GM23248 (cell line): Measurements from ENCODE around the gene FIS1. TPM values are rescaled to one million over a fixed set of nuclear protein-coding genes. Genes with fewer than 3 reads are reported as not detected.
"Not testable (repeated sequence)": the region's sequence is repeated elsewhere in the genome, so short reads cannot be mapped to it uniquely, and the experiment has no call there.

Experiments
- DNase-seq: peaks from one replicate; pipeline ENCODE4 v3.0.0-alpha.2; 2015
- H2AFZ ChIP-seq: fragments of 200-600 bp; sonication (generic); 2 replicates; pipeline ENCODE4 v1.6.1; 2016; ENCODE audit warnings: antibody characterized with exemption
- H3F3A ChIP-seq: fragments of 200-600 bp; sonication (generic); 2 replicates; pipeline ENCODE4 v1.6.1; 2016; ENCODE audit warnings: mild to moderate bottlenecking, antibody characterized with exemption, mixed run types; ENCODE audit not compliant: insufficient read depth
- H3K27ac ChIP-seq: fragments of 200-600 bp; sonication (generic); 2 replicates; pipeline ENCODE4 v1.5.1; 2016; ENCODE audit warnings: mild to moderate bottlenecking
- H3K27me3 ChIP-seq: fragments of 200-600 bp; sonication (generic); replicated peaks from 2 replicates; pipeline ENCODE4 v1.6.1; 2016; ENCODE audit warnings: mild to moderate bottlenecking; ENCODE audit not compliant: insufficient read depth
- H3K36me3 ChIP-seq: fragments of 200-600 bp; sonication (generic); 2 replicates; pipeline ENCODE4 v1.6.1; 2016; ENCODE audit warnings: low read depth, mild to moderate bottlenecking
- H3K4me1 ChIP-seq: fragments of 200-600 bp; sonication (generic); 2 replicates; pipeline ENCODE4 v1.6.1; 2016; ENCODE audit warnings: mild to moderate bottlenecking; ENCODE audit not compliant: insufficient read depth
- H3K4me2 ChIP-seq: fragments of 200-600 bp; sonication (generic); one replicate; pipeline ENCODE4 v1.6.1; 2016; ENCODE audit warnings: mild to moderate bottlenecking; ENCODE audit not compliant: unreplicated experiment
- H3K4me3 ChIP-seq: fragments of 200-600 bp; sonication (generic); 2 replicates; pipeline ENCODE4 v1.5.1; 2016; ENCODE audit warnings: mild to moderate bottlenecking
- H3K79me2 ChIP-seq: fragments of 200-600 bp; sonication (generic); 2 replicates; pipeline ENCODE4 v1.6.1; 2016; ENCODE audit warnings: mild to moderate bottlenecking; ENCODE audit not compliant: insufficient read depth
- H3K9ac ChIP-seq: fragments of 200-600 bp; sonication (generic); 2 replicates; pipeline ENCODE4 v1.6.1; 2016; ENCODE audit warnings: mild to moderate bottlenecking
- H3K9me2 ChIP-seq: fragments of 200-600 bp; sonication (generic); 2 replicates; pipeline ENCODE4 v1.6.1; 2016; ENCODE audit warnings: mixed run types, mild to moderate bottlenecking, moderate library complexity; ENCODE audit not compliant: insufficient read depth
- H3K9me3 ChIP-seq: fragments of 200-600 bp; sonication (generic); one replicate; pipeline ENCODE4 v1.6.1; 2017; ENCODE audit warnings: low read depth
- H4K20me1 ChIP-seq: fragments of 200-600 bp; sonication (generic); 2 replicates; pipeline ENCODE4 v1.6.0; 2016; ENCODE audit not compliant: insufficient read depth
- EZH2 ChIP-seq: fragments of 200-600 bp; sonication (generic); IDR thresholded peaks from 2 replicates; pipeline ENCODE4 v1.6.1; 2018; ENCODE audit warnings: antibody characterized with exemption, mild to moderate bottlenecking; ENCODE audit not compliant: insufficient read depth, poor library complexity, severe bottlenecking
- EZH2phosphoT487 ChIP-seq: fragments of 200-600 bp; sonication (generic); IDR thresholded peaks from 2 replicates; pipeline ENCODE4 v1.6.1; 2018; ENCODE audit warnings: antibody characterized with exemption, moderate library complexity, mild to moderate bottlenecking, low read depth; ENCODE audit not compliant: insufficient read depth
- WGBS, 2 experiments: methylation state at CpG; one replicate each; pipeline ENCODE4 v1.1.6; 2015 to 2017; ENCODE audit warnings: low lambda C conversion rate in 2 of 2, low coverage in 1 of 2; ENCODE audit errors: missing lambda C conversion rate in 2 of 2; 5-methylcytosine and 5-hydroxymethylcytosine counted together
- in situ Hi-C: fragments of 300-500 bp; cut with MboI; formaldehyde crosslinking; loops from 2 replicates; pipeline ENCODE4 v1.15.0; 2020
- polyA plus RNA-seq: library from polyadenylated mRNA; unstranded; fragments of >200 nt; fragmentation: Nextera tagmentation; extraction: Ambion mirVana; gene quantifications from 2 replicates; pipeline ENCODE4 v1.2.1, GENCODE V29; 2016
- total RNA-seq: library from RNA; depleted of rRNA; stranded (reverse); fragments of >200 nt; shearing (Covaris generic); gene quantifications from 2 replicates; pipeline ENCODE4 v1.2.3, GENCODE V29; 2014

Gene FIS1
- total and polyA plus RNA-seq, 2 experiments from 2014 or later, result 193 to 235 TPM

DNA sequence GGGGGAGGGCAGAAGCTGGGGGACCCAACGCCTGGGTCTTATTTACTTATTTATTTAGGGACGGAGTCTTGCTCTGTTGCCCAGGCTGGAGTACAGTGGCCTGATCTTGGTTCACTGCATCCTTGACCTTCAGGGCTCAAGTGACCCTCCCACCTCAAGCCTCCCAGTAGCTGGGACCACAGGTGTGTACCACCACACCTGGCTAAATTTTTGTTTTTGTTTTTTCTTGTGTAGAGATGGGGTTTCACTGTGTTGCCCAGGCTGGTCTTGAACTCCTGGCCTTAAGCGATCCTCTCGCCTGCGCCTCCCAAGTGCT is 42.3 kb downstream of the FIS1 start:
- Histone ChIP-seq H3K4me1 (no peaks in the 10 kb centered on the region), H3F3A (peaks cover 6% of the 10 kb centered on the region; the same call in 1 of the 2 replicates), H3K27me3 (peaks cover 26% of the 10 kb centered on the region; the same call in 1 of the 2 replicates), H4K20me1 (no peaks in the 10 kb centered on the region), H3K9me2 (no peaks in the 10 kb centered on the region), H3K9ac (no peak overlapping the region), H3K79me2 (no peaks in the 10 kb centered on the region), H3K36me3 (no peaks in the 10 kb centered on the region), H3K9me3 (no peaks in the 10 kb centered on the region), H3K4me2 (no peak overlapping the region), H2AFZ (no peak overlapping the region), H3K4me3 (no peak overlapping the region), H3K27ac (no peak overlapping the region)
- WGBS, 2 experiments, result 79% methylated on average over 5 of the region's 5 CpGs
- in situ Hi-C loops, result no loop called here
- no peak for TF ChIP-seq EZH2
- TF ChIP-seq EZH2phosphoT487, result no peak
- no peak for DNase-seq

DNA sequence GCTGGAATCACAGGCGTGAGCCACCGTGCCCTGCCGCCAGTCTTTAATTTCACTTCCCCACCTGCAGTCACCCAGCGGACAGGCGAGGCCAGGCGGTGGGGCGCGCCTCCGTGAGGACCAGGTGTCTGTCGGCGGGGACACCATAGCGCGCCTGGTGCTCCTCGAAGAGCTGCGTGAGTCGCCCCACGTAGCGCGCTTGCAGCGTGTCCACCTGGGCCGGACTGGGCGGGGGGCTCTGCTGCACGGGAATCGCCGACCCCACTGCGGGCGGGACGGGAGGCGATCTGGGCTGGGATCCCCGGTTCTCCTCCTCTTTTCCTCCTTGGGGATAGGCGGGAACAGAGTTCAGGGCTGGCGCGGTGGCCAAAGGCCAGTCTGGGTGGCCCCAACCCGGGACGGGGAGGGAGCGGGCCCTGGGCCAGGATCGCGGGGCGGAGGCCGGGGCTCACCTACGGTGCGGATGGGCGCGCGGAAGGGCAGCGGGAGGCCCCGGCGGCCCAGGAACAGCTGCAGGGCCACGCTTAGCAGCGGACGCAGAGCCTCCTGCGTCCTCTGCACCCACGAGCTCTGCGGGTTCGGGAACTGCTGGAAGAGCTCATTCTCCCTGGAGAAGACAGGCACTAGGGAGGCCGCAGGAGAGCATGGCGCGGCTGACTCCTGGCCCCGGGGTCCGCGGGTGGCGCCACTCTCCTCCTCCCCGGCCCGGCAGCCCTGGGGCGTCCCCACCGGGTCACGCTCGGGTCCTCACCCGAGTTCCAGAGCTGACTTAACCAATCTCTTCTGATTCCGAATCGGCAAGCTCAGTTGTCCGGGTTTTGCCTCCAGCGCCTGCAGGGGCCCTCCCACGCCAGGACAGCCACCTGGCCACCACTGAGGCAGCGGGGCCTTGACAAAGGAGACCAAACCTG is 42.9 kb downstream of the FIS1 start:
- TF ChIP-seq EZH2, result peak; percentile 36
- TF ChIP-seq EZH2phosphoT487, result no peak
- peak overlapping the region; percentile 26; the same call in 1 of the 2 replicates for H3K4me3 ChIP-seq
- H3K4me1 ChIP-seq, result no peaks in the 10 kb centered on the region
- peaks cover 6% of the 10 kb centered on the region; the same call in 1 of the 2 replicates for H3F3A ChIP-seq
- peaks cover 26% of the 10 kb centered on the region; the same call in 1 of the 2 replicates for H3K27me3 ChIP-seq
- no peaks in the 10 kb centered on the region for H3K79me2 ChIP-seq
- in situ Hi-C loops, result no loop called here
- H3K9me2 ChIP-seq, result no peaks in the 10 kb centered on the region
- 11% methylated on average over 68 to 72 of the region's 75 CpGs for WGBS, 2 experiments
- H3K9me3 ChIP-seq, result no peaks in the 10 kb centered on the region
- no peak overlapping the region for H3K27ac ChIP-seq
- peak; percentile 28 for DNase-seq
- no peaks in the 10 kb centered on the region for H3K36me3 ChIP-seq
- peak overlapping the region; percentile 31 for H3K4me2 ChIP-seq
- no peak overlapping the region for H2AFZ ChIP-seq
- no peaks in the 10 kb centered on the region for H4K20me1 ChIP-seq
- no peak overlapping the region for H3K9ac ChIP-seq

DNA sequence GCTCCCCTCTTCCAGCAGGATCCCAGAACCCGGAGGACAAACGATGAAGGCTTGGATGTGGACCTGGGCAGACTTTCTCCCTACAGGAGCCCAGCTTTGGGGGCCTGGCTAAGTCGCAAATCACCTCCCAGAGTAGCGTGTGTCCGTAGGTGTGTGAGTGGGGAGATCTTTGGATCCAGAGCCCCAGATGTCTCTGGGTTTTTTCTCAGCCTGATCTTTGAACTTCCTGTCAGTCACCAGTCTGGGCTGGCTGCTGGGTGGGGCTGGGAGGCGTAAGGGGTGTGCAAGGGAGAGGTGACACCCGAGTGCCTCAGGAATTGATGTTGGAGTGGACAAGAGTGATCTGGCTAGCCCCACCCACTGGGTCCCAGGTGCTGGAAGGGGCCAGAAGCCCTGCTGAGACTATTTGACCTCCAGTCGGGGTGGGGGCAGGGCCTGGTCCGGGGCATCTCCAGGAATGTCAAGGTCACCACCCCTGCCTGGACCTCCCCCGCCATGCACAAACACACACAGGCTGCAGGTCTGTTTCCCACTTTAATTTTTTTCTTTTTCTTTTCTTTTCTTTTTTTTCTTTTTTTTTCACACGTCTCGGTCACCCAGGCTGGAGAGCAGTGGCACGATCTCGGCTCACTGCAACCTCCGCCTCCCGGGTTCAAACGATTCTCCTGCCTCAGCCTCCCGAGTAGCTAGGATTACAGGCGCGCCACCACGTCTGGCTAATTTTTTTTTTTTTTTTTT is 43.9 kb downstream of the FIS1 start, which contains the start of gene MOGAT3:
Gene MOGAT3, minus strand, starts transcription at position 175 of the 738 bp plus-strand sequence. CDS start 182 bp downstream, outside the sequence.
- Histone ChIP-seq H3F3A (peaks cover 6% of the 10 kb centered on the region; the same call in 1 of the 2 replicates), H3K36me3 (no peaks in the 10 kb centered on the region), H4K20me1 (no peaks in the 10 kb centered on the region), H3K9ac (no peak within 1 kb of the TSS), H3K4me2 (peak within 1 kb of the TSS; percentile 31), H2AFZ (no peak within 1 kb of the TSS), H3K27me3 (peaks cover 26% of the 10 kb centered on the region; the same call in 1 of the 2 replicates), H3K9me3 (no peaks in the 10 kb centered on the region), H3K27ac (no peak within 1 kb of the TSS), H3K79me2 (no peaks in the 10 kb centered on the region), H3K4me3 (peak within 1 kb of the TSS; percentile 26; the same call in 1 of the 2 replicates), H3K4me1 (no peaks in the 10 kb centered on the region), H3K9me2 (no peaks in the 10 kb centered on the region)
- in situ Hi-C loops, result no loop called here
- TF ChIP-seq EZH2phosphoT487 (no peak), EZH2 (peak; percentile 2)
- DNase-seq, result no peak
- 28 to 29% methylated on average over 21 of the region's 21 CpGs for WGBS, 2 experiments

DNA sequence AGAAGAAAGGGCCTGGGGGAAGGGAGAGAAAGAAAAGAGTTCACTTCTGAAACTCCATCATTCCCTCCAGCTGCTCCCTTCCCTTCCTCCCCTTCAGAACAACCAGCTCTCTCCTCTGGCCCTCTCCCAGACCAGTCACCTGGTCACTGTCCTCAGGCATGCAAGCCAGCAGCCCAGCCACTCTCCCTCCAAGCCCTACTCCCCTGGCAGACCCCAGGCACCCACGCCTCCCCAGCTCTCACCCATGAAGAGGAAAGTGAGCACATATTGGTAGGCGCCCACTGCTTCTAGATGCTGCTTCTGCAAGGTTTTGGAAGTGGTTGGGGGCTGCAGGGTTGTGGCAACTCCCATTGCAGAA is 44.4 kb downstream of the FIS1 start:
- Histone ChIP-seq H3K9me2 (no peaks in the 10 kb centered on the region), H3K4me2 (no peak overlapping the region), H3K4me3 (no peak overlapping the region), H3K27ac (no peak overlapping the region), H4K20me1 (no peaks in the 10 kb centered on the region), H3F3A (peaks cover 5% of the 10 kb centered on the region; the same call in 1 of the 2 replicates), H3K36me3 (no peaks in the 10 kb centered on the region), H3K79me2 (no peaks in the 10 kb centered on the region), H3K27me3 (peaks cover 26% of the 10 kb centered on the region; the same call in 1 of the 2 replicates), H3K9me3 (no peaks in the 10 kb centered on the region), H3K9ac (no peak overlapping the region), H3K4me1 (no peaks in the 10 kb centered on the region), H2AFZ (no peak overlapping the region)
- WGBS, 2 experiments, result 65 to 67% methylated on average over 2 of the region's 2 CpGs
- in situ Hi-C loops, result no loop called here
- no peak for DNase-seq
- TF ChIP-seq EZH2phosphoT487 (no peak), EZH2 (no peak)

DNA sequence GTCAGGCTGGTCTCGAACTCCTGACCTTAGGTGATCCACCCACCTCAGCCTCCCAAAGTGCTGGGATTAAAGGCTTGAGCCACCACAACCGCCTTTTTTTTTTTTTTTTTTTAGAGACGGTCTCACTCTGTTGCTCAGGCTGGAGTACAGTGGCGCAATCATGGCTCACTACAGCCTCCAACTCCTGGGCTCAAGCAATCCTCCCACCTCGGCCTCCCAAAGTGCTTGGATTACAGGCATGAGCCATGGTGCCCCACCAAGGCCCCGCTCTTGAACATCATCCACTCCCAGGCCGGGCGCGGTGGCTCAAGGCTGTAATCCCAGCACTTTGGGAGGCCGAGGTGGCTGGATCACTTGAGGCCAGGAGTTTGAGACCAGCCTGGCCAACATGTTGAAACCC is 45.4 kb downstream of the FIS1 start:
- H3K4me1 ChIP-seq, H3F3A ChIP-seq, H2AFZ ChIP-seq, DNase-seq, H3K27ac ChIP-seq, H3K9ac ChIP-seq, H3K4me3 ChIP-seq, H3K79me2 ChIP-seq, H3K36me3 ChIP-seq, H4K20me1 ChIP-seq, in situ Hi-C loops, H3K9me3 ChIP-seq, H3K4me2 ChIP-seq, H3K9me2 ChIP-seq: not testable (repeated sequence)
- peaks cover 26% of the 10 kb centered on the region; the same call in 1 of the 2 replicates for H3K27me3 ChIP-seq
- WGBS, 2 experiments, result 80 to 82% methylated on average over 10 of the region's 10 CpGs
